Right cardiac atrium (tissue), 5 donors: Measurements from ENCODE around the gene EEF1AKMT3. TPM values are rescaled to one million over a fixed set of nuclear protein-coding genes. Genes with fewer than 3 reads are reported as not detected.
"Not testable (repeated sequence)": the region's sequence is repeated elsewhere in the genome, so short reads cannot be mapped to it uniquely, and the experiment has no call there.

Source experiments
- ATAC-seq, 2 donors: fragments of 200-7000 bp; cut with Tn5 transposase; one replicate each; pipeline versions ENCODE4 v1.8.0 to v1.9.1; 2020; ENCODE audit warnings: moderate library complexity in 2 of 2, mild to moderate bottlenecking in 1 of 2
- DNase-seq, 3 donors: peaks; one replicate each; pipeline ENCODE4 v3.0.0-alpha.2; 2020
- H3K27ac ChIP-seq: one replicate; pipeline ENCODE4 v1.5.1; 2013; ENCODE audit warnings: mild to moderate bottlenecking, low read length, control low read depth, moderate library complexity
- H3K27me3 ChIP-seq: one replicate; pipeline ENCODE4 v1.6.1; 2013; ENCODE audit not compliant: control insufficient read depth, insufficient read depth
- H3K4me1 ChIP-seq: one replicate; pipeline ENCODE4 v1.6.1; 2013; ENCODE audit warnings: low read length; ENCODE audit not compliant: control insufficient read depth, insufficient read depth
- H3K4me3 ChIP-seq: one replicate; pipeline ENCODE4 v1.5.1; 2013; ENCODE audit warnings: low read length, control low read depth
- H3K9me3 ChIP-seq: one replicate; pipeline ENCODE4 v1.6.1; 2013; ENCODE audit warnings: low read length; ENCODE audit not compliant: control insufficient read depth
- WGBS: extraction: QIAGEN DNeasy Blood & Tissue Kit; methylation state at CpG from one replicate; pipeline ENCODE4 v1.1.7; 2013; 5-methylcytosine and 5-hydroxymethylcytosine counted together
- intact Hi-C, 4 donors: fragments of 100-400 bp; cut with DNase I; formaldehyde crosslinking; loops; one replicate each; pipeline versions ENCODE4 v1.11.0 to v1.14.0; 2022 to 2023
- polyA plus RNA-seq: library from polyadenylated mRNA; stranded (reverse); fragments of 200-250 nt; gene quantifications from one replicate; pipeline ENCODE4 v1.2.3, GENCODE V29; 2013
- total RNA-seq, 4 donors: library from RNA; stranded (reverse); fragmentation: NEBNext Ultra II Directional; extraction: Animal tissue kit (Norgen Biotek cat#: 25700); gene quantifications; one replicate each; pipeline ENCODE4 v1.2.1, GENCODE V29; 2021
- donor health status: healthy with polysubstance abuse.
- donor health status: DM: no; HTN: yes; CAD: no.
- donor health status: DM: no; HTN: no; CAD: no.
- donor health status: DM: no; HTN: yes; CAD: no; lungs with severe emphysema.
- donor health status: DM: yes; HTN: yes; CAD: no.

The EEF1AKMT3 gene
- total and polyA plus RNA-seq, 5 donors = 0.95 to 3.1 (median 2.4) TPM

- WGBS = 82% methylated on average over 13 of the region's 13 CpGs
- DNase-seq (no peak), ATAC-seq (no peak)
- no peaks in the 10 kb centered on the region for H3K9me3 ChIP-seq
- peak overlapping the region; percentile 19 for H3K27ac ChIP-seq
- H3K4me3 ChIP-seq = no peak overlapping the region
- no peaks in the 10 kb centered on the region for H3K27me3 ChIP-seq
- peaks cover 30% of the 10 kb centered on the region for H3K4me1 ChIP-seq
- intact Hi-C loops = no loop called here
These were observed 43.0 kb downstream of the EEF1AKMT3 start for GRCh38 chr12:57815177-57816000.

- Histone ChIP-seq H3K9me3 (no peaks in the 10 kb centered on the region), H3K4me1 (peaks cover 30% of the 10 kb centered on the region), H3K27me3 (no peaks in the 10 kb centered on the region), H3K27ac (peak overlapping the region; percentile 68), H3K4me3 (no peak overlapping the region)
- ATAC-seq (no peak), DNase-seq (peak in 1 of 3 donors; percentile 50)
- WGBS = 46% methylated on average over 3 of the region's 3 CpGs
- intact Hi-C loops = no loop called here
These were observed 43.8 kb downstream of the EEF1AKMT3 start for GRCh38 chr12:57816001-57816854.

- WGBS = 22% methylated on average over 5 of the region's 5 CpGs
- Histone ChIP-seq H3K9me3 (no peaks in the 10 kb centered on the region), H3K4me1 (peaks cover 30% of the 10 kb centered on the region), H3K27ac (peak overlapping the region; percentile 68), H3K27me3 (no peaks in the 10 kb centered on the region), H3K4me3 (no peak overlapping the region)
- peak; percentile 78 to 87 for ATAC-seq
- peak; percentile 76 to 86 (median 77) for DNase-seq
- intact Hi-C loops = no loop called here
These were observed 44.4 kb downstream of the EEF1AKMT3 start for GRCh38 chr12:57816855-57817151.

- peak in 1 of 3 donors; percentile 53 for DNase-seq
- Histone ChIP-seq H3K27ac (peak overlapping the region; percentile 92), H3K9me3 (no peaks in the 10 kb centered on the region), H3K4me3 (no peak overlapping the region), H3K4me1 (peaks cover 30% of the 10 kb centered on the region), H3K27me3 (no peaks in the 10 kb centered on the region)
- 43% methylated on average over 8 of the region's 8 CpGs for WGBS
- peak; percentile 55 to 74 for ATAC-seq
- intact Hi-C loops = no loop called here
These were observed 45.0 kb downstream of the EEF1AKMT3 start for GRCh38 chr12:57817261-57817989.

GRCh38 chr12:57817990-57818331 lies 45.5 kb downstream of the EEF1AKMT3 start:
- H3K27me3 ChIP-seq, H3K4me3 ChIP-seq, ATAC-seq, H3K9me3 ChIP-seq, intact Hi-C loops, DNase-seq: not testable (repeated sequence)
- 82% methylated on average over 3 of the region's 3 CpGs for WGBS
- Histone ChIP-seq H3K27ac (peak overlapping the region; percentile 92), H3K4me1 (peaks cover 30% of the 10 kb centered on the region)

GRCh38 chr12:57820119-57820518 lies 47.7 kb downstream of the EEF1AKMT3 start:
- H3K27me3 ChIP-seq, H3K9me3 ChIP-seq, ATAC-seq, H3K27ac ChIP-seq, H3K4me3 ChIP-seq, DNase-seq, intact Hi-C loops: not testable (repeated sequence)
- peaks cover 31% of the 10 kb centered on the region for H3K4me1 ChIP-seq
- 74% methylated on average over 8 of the region's 8 CpGs for WGBS

- H3K4me3 ChIP-seq, ATAC-seq, intact Hi-C loops, DNase-seq, H3K9me3 ChIP-seq, H3K27me3 ChIP-seq, H3K27ac ChIP-seq: not testable (repeated sequence)
- 76% methylated on average over 5 of the region's 5 CpGs for WGBS
- peaks cover 24% of the 10 kb centered on the region for H3K4me1 ChIP-seq
These were observed 48.6 kb downstream of the EEF1AKMT3 start for GRCh38 chr12:57821015-57821414.

- H3K27ac ChIP-seq = no peak overlapping the region
These were observed 49.2 kb downstream of the EEF1AKMT3 start for GRCh38 chr12:57821474-57822214.

GRCh38 chr12:57822392-57823130 lies 50.1 kb downstream of the EEF1AKMT3 start:
- H3K27ac ChIP-seq = peak overlapping the region; percentile 50
- H3K9me3 ChIP-seq = no peaks in the 10 kb centered on the region
- ATAC-seq = peak in 1 of 2 donors; percentile 75
- no peak overlapping the region for H3K4me3 ChIP-seq
- H3K27me3 ChIP-seq = no peaks in the 10 kb centered on the region
- 70% methylated on average over 10 of the region's 10 CpGs for WGBS
- DNase-seq = no peak
- intact Hi-C loops = no loop called here
- peaks cover 18% of the 10 kb centered on the region for H3K4me1 ChIP-seq

More at GRCh38 chr12:57821474-57822214, 49.2 kb downstream of the EEF1AKMT3 start:
- no peaks in the 10 kb centered on the region for H3K9me3 ChIP-seq
- intact Hi-C loops = no loop called here
- no peaks in the 10 kb centered on the region for H3K27me3 ChIP-seq
- 79% methylated on average over 10 of the region's 10 CpGs for WGBS
- ATAC-seq (peak in 1 of 2 donors; percentile 28), DNase-seq (no peak)
- H3K4me3 ChIP-seq = no peak overlapping the region
- peaks cover 22% of the 10 kb centered on the region for H3K4me1 ChIP-seq
